Transverse colon (tissue), 4 donors: ENCODE data around the gene MDH1B. TPM values are rescaled to one million over a fixed set of nuclear protein-coding genes. Genes with fewer than 3 reads are reported as not detected.
"Not testable (repeated sequence)": the region's sequence is repeated elsewhere in the genome, so short reads cannot be mapped to it uniquely, and the experiment has no call there.

ENCODE experiments used
- DNase-seq: peaks from one replicate; pipeline ENCODE4 v3.0.0-alpha.2; 2019
- H3K27ac ChIP-seq, 4 donors: fragments of 200-600 bp; sonication (generic); 2 replicates each; pipeline ENCODE4 v1.5.1; 2016 to 2018; ENCODE audit warnings: inconsistent platforms in 4 of 4
- H3K27me3 ChIP-seq: fragments of 200-600 bp; sonication (generic); 2 replicates; pipeline ENCODE4 v1.5.1; 2017; ENCODE audit warnings: inconsistent platforms
- H3K36me3 ChIP-seq, 4 donors: fragments of 200-600 bp; sonication (generic); 2 replicates each; pipeline ENCODE4 v1.5.1; 2017 to 2019; ENCODE audit warnings: inconsistent platforms in 4 of 4
- H3K4me1 ChIP-seq, 4 donors: fragments of 200-600 bp; sonication (generic); 2 replicates each; pipeline ENCODE4 v1.5.1; 2017 to 2020; ENCODE audit warnings: inconsistent platforms in 4 of 4
- H3K4me3 ChIP-seq, 4 donors: fragments of 200-600 bp; sonication (generic); 1 replicate in 1 of 4; 2 replicates in 3 of 4; pipeline versions ENCODE4 v1.5.1 to v1.6.1; 2017 to 2019; ENCODE audit warnings: inconsistent platforms in 4 of 4
- H3K9me3 ChIP-seq, 2 donors: fragments of 200-600 bp; sonication (generic); 2 replicates each; pipeline ENCODE4 v1.5.1; 2017 to 2019; ENCODE audit warnings: inconsistent platforms in 2 of 2
- EP300 ChIP-seq: sonication (generic); formaldehyde crosslinking; IDR thresholded peaks from one replicate; pipeline ENCODE4 v1.6.1; 2017; ENCODE audit warnings: antibody characterized with exemption, low read depth
- POLR2A ChIP-seq: fragments of 450-650 bp; IDR thresholded peaks from one replicate; pipeline ENCODE4 v1.6.1; 2016; ENCODE audit warnings: antibody characterized with exemption, mild to moderate bottlenecking, moderate library complexity
- POLR2AphosphoS5 ChIP-seq, 3 donors: sonication (generic); formaldehyde crosslinking; IDR thresholded peaks; one replicate each; pipeline ENCODE4 v1.6.1; 2016; ENCODE audit warnings: antibody characterized with exemption in 3 of 3
- WGBS, 2 donors: methylation state at CpG; one replicate each; pipeline ENCODE4 v1.1.5; 2018; ENCODE audit warnings: low coverage in 1 of 2; 5-methylcytosine and 5-hydroxymethylcytosine counted together
- in situ Hi-C, 4 donors: fragments of 200-750 bp; cut with MboI; loops; one replicate each; pipeline versions ENCODE4 v1.15.0 to v1.15.1; 2017; ENCODE audit warnings: low sequenced_read_pairs in 3 of 4, low pct_ligation_motif_present in 1 of 4, low pct_unique_long_range_greater_than_20kb in 1 of 4
- intact Hi-C: fragments of 100-400 bp; cut with DNase I; formaldehyde crosslinking; loops from one replicate; pipeline ENCODE4 v1.15.1; 2023; ENCODE audit warnings: low total_unique reads
- total RNA-seq, 4 donors: library from RNA; depleted of rRNA; stranded (reverse); fragments of >200 nt; gene quantifications; one replicate each; pipeline ENCODE4 v1.1.0, GENCODE V29; 2016
- TF ChIP-seq, protein P1 (sequence below), 5 experiments: fragments of 200-600 bp in 3 of 5; fragments of 450-650 bp in 2 of 5; sonication (generic) in 3 of 5; IDR thresholded peaks; 1 replicate in 2 of 5; 2 replicates in 3 of 5; pipeline ENCODE4 v1.5.1; 2016 to 2017; ENCODE audit warnings: antibody characterized with exemption in 5 of 5, inconsistent platforms in 3 of 5, mild to moderate bottlenecking in 2 of 5, moderate library complexity in 1 of 5

MDH1B gene
- total RNA-seq, 4 donors from 2014 or later = 0.55 to 365 (median 0.79) TPM; not detected in 1

GRCh38 chr2:206721256-206721920, 43.7 kb downstream of the MDH1B start:
- intact Hi-C loops (no loop called here), in situ Hi-C loops (no loop called here)
- DNase-seq = no peak
- Histone ChIP-seq H3K27me3 (peaks cover 3% of the 10 kb centered on the region), H3K4me3 (no peak overlapping the region), H3K9me3 (no peaks in the 10 kb centered on the region), H3K27ac (no peak overlapping the region), H3K36me3 (no peaks in the 10 kb centered on the region), H3K4me1 (no peaks in the 10 kb centered on the region)
- TF ChIP-seq, protein P1, sequence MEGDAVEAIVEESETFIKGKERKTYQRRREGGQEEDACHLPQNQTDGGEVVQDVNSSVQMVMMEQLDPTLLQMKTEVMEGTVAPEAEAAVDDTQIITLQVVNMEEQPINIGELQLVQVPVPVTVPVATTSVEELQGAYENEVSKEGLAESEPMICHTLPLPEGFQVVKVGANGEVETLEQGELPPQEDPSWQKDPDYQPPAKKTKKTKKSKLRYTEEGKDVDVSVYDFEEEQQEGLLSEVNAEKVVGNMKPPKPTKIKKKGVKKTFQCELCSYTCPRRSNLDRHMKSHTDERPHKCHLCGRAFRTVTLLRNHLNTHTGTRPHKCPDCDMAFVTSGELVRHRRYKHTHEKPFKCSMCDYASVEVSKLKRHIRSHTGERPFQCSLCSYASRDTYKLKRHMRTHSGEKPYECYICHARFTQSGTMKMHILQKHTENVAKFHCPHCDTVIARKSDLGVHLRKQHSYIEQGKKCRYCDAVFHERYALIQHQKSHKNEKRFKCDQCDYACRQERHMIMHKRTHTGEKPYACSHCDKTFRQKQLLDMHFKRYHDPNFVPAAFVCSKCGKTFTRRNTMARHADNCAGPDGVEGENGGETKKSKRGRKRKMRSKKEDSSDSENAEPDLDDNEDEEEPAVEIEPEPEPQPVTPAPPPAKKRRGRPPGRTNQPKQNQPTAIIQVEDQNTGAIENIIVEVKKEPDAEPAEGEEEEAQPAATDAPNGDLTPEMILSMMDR (IDR thresholded peaks at IDR 0.05) = no peak
- no peak for TF ChIP-seq POLR2AphosphoS5 (IDR thresholded peaks at IDR 0.05)
- no peak for TF ChIP-seq EP300
- TF ChIP-seq POLR2A = no peak
- 71 to 80% methylated on average over 1 to 4 of the region's 4 CpGs for WGBS, 2 donors

- Histone ChIP-seq H3K36me3 (no peaks in the 10 kb centered on the region), H3K27ac (no peak within 1 kb of the TSS), H3K27me3 (no peaks in the 10 kb centered on the region), H3K4me3 (no peak within 1 kb of the TSS), H3K9me3 (no peaks in the 10 kb centered on the region), H3K4me1 (no peaks in the 10 kb centered on the region)
- WGBS, 2 donors = 81 to 86% methylated on average over 1 of the region's 1 CpG
- intact Hi-C loops (no loop called here), in situ Hi-C loops (no loop called here)
- TF ChIP-seq EP300 = no peak
- TF ChIP-seq, protein P1 (IDR thresholded peaks at IDR 0.05) = no peak
- TF ChIP-seq POLR2A = no peak
- TF ChIP-seq POLR2AphosphoS5 (IDR thresholded peaks at IDR 0.05) = no peak
- DNase-seq = no peak
Measured at GRCh38 chr2:206718296-206718695, 46.8 kb downstream of the MDH1B start, which contains the start of gene DYTN. Gene DYTN (minus strand): TSS chr2:206718396. CDS start chr2:206718279, 117 bp downstream.

- no peak for TF ChIP-seq POLR2A
- TF ChIP-seq EP300 = no peak
- TF ChIP-seq, protein P1 (IDR thresholded peaks at IDR 0.05) = no peak
- no peak for TF ChIP-seq POLR2AphosphoS5 (IDR thresholded peaks at IDR 0.05)
- Histone ChIP-seq H3K4me1 (no peaks in the 10 kb centered on the region), H3K27me3 (no peaks in the 10 kb centered on the region), H3K27ac (no peak overlapping the region), H3K9me3 (no peaks in the 10 kb centered on the region), H3K4me3 (no peak overlapping the region), H3K36me3 (no peaks in the 10 kb centered on the region)
- intact Hi-C loops (no loop called here), in situ Hi-C loops (no loop called here)
- no peak for DNase-seq
- WGBS, 2 donors = 86% methylated on average over 3 of the region's 3 CpGs; no CpG with 5 or more reads in 1 of the 2 donors
Measured at GRCh38 chr2:206716623-206717022, 48.5 kb downstream of the MDH1B start.

- H3K4me3 ChIP-seq, H3K36me3 ChIP-seq, intact Hi-C loops, H3K9me3 ChIP-seq, in situ Hi-C loops, H3K27me3 ChIP-seq, H3K27ac ChIP-seq, DNase-seq, H3K4me1 ChIP-seq: not testable (repeated sequence)
- 82% methylated on average over 4 of the region's 4 CpGs; no CpG with 5 or more reads in 1 of the 2 donors for WGBS, 2 donors
Measured at GRCh38 chr2:206715183-206715582, 49.9 kb downstream of the MDH1B start.

DNA sequence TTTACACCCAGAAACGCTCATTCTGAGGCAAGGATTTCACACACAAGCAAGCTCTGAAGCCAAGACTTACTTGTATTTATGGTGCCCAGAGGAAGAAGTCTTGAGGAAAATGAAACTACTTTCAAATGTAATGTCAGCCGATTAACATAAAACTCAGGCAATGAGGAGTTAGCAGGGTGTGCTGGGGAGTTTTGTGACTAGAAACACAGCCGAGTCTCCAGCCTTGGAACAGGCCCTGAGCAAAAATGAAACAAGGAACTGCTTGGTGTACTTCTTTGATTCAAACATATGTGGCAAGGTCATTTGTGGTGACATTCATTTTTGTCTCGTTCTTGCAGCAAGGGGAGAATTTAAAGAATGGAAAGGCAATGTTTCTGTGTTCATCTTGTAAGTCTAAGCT, 51.4 kb downstream of the MDH1B start:
- Histone ChIP-seq H3K36me3 (no peaks in the 10 kb centered on the region), H3K9me3 (no peaks in the 10 kb centered on the region), H3K27ac (no peak overlapping the region), H3K27me3 (no peaks in the 10 kb centered on the region), H3K4me3 (no peak overlapping the region), H3K4me1 (peaks cover 0 to 2% (median 0%) of the 10 kb centered on the region in 4 donors)
- in situ Hi-C loops (no loop called here), intact Hi-C loops (no loop called here)
- WGBS, 2 donors = 49 to 50% methylated on average over 4 of the region's 4 CpGs
- TF ChIP-seq POLR2A = no peak
- TF ChIP-seq POLR2AphosphoS5 (IDR thresholded peaks at IDR 0.05) = no peak
- TF ChIP-seq, protein P1 (IDR thresholded peaks at IDR 0.05) = no peak
- TF ChIP-seq EP300 = no peak
- no peak for DNase-seq
